ENCODE results near the gene FGF12. TPM values are rescaled to one million over a fixed set of nuclear protein-coding genes. Genes with fewer than 3 reads are reported as not detected.

FGF12 gene
- total and polyA plus RNA-seq, 2 experiments from 2014 or later, result 6.0 to 14.3 TPM

DNA sequence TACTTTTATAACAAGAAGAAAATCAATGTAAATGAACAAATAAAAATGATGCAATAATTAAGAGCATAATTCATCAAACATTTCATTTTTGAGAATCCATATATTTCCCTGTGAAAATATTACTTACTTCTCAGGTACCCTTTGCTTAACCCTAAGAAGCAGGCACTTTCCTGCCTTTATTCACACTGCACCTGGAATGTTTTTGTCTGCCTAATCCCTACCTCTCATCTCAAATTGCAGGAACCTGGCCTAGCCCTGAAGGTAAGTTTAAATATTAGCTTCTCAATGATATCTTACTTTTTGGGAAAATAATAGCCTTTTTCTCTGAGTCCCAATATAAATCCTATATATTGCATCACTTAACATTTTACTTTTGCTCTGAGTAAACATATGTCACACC, 559.1 kb downstream of the FGF12 start:
- Histone ChIP-seq H3K4me1 (ENCODE audit: insufficient read depth) (peaks cover 22% of the 10 kb centered on the region), H3F3A (replicated peaks; ENCODE audit: low read depth) (no peaks in the 10 kb centered on the region), H3K4me3 (no peak overlapping the region), H3K9me2 (ENCODE audit: insufficient read depth) (no peaks in the 10 kb centered on the region), H3K4me2 (no peak overlapping the region), H2AFZ (no peak overlapping the region), H3K27ac (ENCODE audit: low read depth) (no peak overlapping the region), H3K27me3 (ENCODE audit: insufficient read depth) (no peaks in the 10 kb centered on the region), H3K36me3 (ENCODE audit: insufficient read depth) (no peaks in the 10 kb centered on the region), H3K79me2 (replicated peaks; ENCODE audit: insufficient read depth) (no peaks in the 10 kb centered on the region), H4K20me1 (replicated peaks; ENCODE audit: insufficient read depth) (no peaks in the 10 kb centered on the region)
- peak; percentile 36 for DNase-seq (ENCODE audit: low spot score)
- H3K4me1 Mint-ChIP-seq, result peaks cover 41% of the 10 kb centered on the region
- ATAC-seq, result peak; percentile 64
- H3K27ac Mint-ChIP-seq, result 0 out of 2 replicates have a peak overlapping the region, but pooled peaks have one; percentile 40
- H3K9me3 Mint-ChIP-seq, result no peaks in the 10 kb centered on the region
- H3K4me3 Mint-ChIP-seq, result no peak overlapping the region
- TF ChIP-seq JUNB (IDR thresholded peaks at IDR 0.05; ENCODE audit: unreplicated experiment) (no peak), NANOG (IDR thresholded peaks at IDR 0.05; ENCODE audit: borderline replicate concordance) (no peak), POLR2AphosphoS5 (IDR thresholded peaks at IDR 0.05; ENCODE audit: low read depth) (no peak), CREB1 (CRISPR knock-in tag; IDR thresholded peaks at IDR 0.05; ENCODE audit: low read depth) (no peak), CTCF (conservative IDR thresholded peaks at IDR 0.05; ENCODE audit: low read depth in 2 of 2) (no peak), ZNF331 (CRISPR knock-in tag; IDR thresholded peaks at IDR 0.05; ENCODE audit: low read depth) (no peak), EZH2phosphoT487 (IDR thresholded peaks at IDR 0.05; ENCODE audit: unreplicated experiment) (no peak), STAT1 (IDR thresholded peaks at IDR 0.05; ENCODE audit: unreplicated experiment) (no peak), ZNF114 (CRISPR knock-in tag; IDR thresholded peaks at IDR 0.05) (no peak), EZH2 (IDR thresholded peaks at IDR 0.05; ENCODE audit: low read depth, unreplicated experiment) (no peak), ZNF462 (CRISPR knock-in tag; IDR thresholded peaks at IDR 0.05) (no peak)
- TF ChIP-seq, protein P1, sequence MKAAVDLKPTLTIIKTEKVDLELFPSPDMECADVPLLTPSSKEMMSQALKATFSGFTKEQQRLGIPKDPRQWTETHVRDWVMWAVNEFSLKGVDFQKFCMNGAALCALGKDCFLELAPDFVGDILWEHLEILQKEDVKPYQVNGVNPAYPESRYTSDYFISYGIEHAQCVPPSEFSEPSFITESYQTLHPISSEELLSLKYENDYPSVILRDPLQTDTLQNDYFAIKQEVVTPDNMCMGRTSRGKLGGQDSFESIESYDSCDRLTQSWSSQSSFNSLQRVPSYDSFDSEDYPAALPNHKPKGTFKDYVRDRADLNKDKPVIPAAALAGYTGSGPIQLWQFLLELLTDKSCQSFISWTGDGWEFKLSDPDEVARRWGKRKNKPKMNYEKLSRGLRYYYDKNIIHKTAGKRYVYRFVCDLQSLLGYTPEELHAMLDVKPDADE (IDR thresholded peaks at IDR 0.05), result no peak
- TF ChIP-seq, protein P2, sequence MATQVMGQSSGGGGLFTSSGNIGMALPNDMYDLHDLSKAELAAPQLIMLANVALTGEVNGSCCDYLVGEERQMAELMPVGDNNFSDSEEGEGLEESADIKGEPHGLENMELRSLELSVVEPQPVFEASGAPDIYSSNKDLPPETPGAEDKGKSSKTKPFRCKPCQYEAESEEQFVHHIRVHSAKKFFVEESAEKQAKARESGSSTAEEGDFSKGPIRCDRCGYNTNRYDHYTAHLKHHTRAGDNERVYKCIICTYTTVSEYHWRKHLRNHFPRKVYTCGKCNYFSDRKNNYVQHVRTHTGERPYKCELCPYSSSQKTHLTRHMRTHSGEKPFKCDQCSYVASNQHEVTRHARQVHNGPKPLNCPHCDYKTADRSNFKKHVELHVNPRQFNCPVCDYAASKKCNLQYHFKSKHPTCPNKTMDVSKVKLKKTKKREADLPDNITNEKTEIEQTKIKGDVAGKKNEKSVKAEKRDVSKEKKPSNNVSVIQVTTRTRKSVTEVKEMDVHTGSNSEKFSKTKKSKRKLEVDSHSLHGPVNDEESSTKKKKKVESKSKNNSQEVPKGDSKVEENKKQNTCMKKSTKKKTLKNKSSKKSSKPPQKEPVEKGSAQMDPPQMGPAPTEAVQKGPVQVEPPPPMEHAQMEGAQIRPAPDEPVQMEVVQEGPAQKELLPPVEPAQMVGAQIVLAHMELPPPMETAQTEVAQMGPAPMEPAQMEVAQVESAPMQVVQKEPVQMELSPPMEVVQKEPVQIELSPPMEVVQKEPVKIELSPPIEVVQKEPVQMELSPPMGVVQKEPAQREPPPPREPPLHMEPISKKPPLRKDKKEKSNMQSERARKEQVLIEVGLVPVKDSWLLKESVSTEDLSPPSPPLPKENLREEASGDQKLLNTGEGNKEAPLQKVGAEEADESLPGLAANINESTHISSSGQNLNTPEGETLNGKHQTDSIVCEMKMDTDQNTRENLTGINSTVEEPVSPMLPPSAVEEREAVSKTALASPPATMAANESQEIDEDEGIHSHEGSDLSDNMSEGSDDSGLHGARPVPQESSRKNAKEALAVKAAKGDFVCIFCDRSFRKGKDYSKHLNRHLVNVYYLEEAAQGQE (IDR thresholded peaks at IDR 0.05; ENCODE audit: unreplicated experiment), result no peak
- no peaks in the 10 kb centered on the region for H3K27me3 Mint-ChIP-seq (ENCODE audit: insufficient read depth, low read depth, poor library complexity)
- H3K36me3 Mint-ChIP-seq (ENCODE audit: low read depth), result no peaks in the 10 kb centered on the region
